MCF 10A (cell line): ENCODE results near the gene MAGOHB. TPM values are rescaled to one million over a fixed set of nuclear protein-coding genes. Genes with fewer than 3 reads are reported as not detected.

Experiments
- BruUV-seq: library from RNA; stranded (reverse); fragments of 400-500 nt; replicated peaks from 2 replicates; lab custom pipeline; 2021; lab: Mats Ljungman, UMichigan
- CTCF ChIA-PET: fragments of 300-600 bp; sonication (Branson Sonifier 250); formaldehyde crosslinking; extraction: SDS; loops from one replicate; lab custom pipeline; 2021; ENCODE audit warnings: antibody characterized with exemption, inconsistent platforms; lab: Yijun Ruan, JAX
- POLR2A ChIA-PET: fragments of 300-600, 350-650 bp; sonication (Branson Sonifier 250); formaldehyde crosslinking; extraction: SDS; loops from one replicate; lab custom pipeline; 2020; ENCODE audit warnings: antibody characterized with exemption, inconsistent platforms; lab: Yijun Ruan, JAX
- DNase-seq: peaks from one replicate; pipeline ENCODE4 v3.0.0-alpha.2; 2018; ENCODE audit not compliant: unreplicated experiment
- H3K27ac Mint-ChIP-seq: one replicate; pipeline ENCODE4 v1.8.0; 2022; ENCODE audit warnings: mild to moderate bottlenecking, low read depth, mixed read lengths; ENCODE audit not compliant: unreplicated experiment
- H3K27me3 Mint-ChIP-seq: one replicate; pipeline ENCODE4 v1.8.0; 2022; ENCODE audit warnings: mixed read lengths; ENCODE audit not compliant: insufficient read depth, unreplicated experiment
- H3K36me3 Mint-ChIP-seq: one replicate; pipeline ENCODE4 v1.8.0; 2022; ENCODE audit warnings: mild to moderate bottlenecking, moderate library complexity, mixed read lengths; ENCODE audit not compliant: insufficient read depth, unreplicated experiment
- H3K4me1 Mint-ChIP-seq: one replicate; pipeline ENCODE4 v1.8.0; 2022; ENCODE audit warnings: mixed read lengths; ENCODE audit not compliant: insufficient read depth, unreplicated experiment
- H3K4me3 Mint-ChIP-seq: one replicate; pipeline ENCODE4 v1.8.0; 2022; ENCODE audit warnings: mild to moderate bottlenecking, moderate library complexity, mixed read lengths; ENCODE audit not compliant: unreplicated experiment
- H3K9me3 Mint-ChIP-seq: one replicate; pipeline ENCODE4 v1.8.0; 2022; ENCODE audit warnings: mixed read lengths; ENCODE audit not compliant: unreplicated experiment
- CTCF ChIP-seq: fragments of 200-600 bp; IDR thresholded peaks from one replicate; pipeline ENCODE4 v1.8.0; 2022; ENCODE audit warnings: antibody characterized with exemption, mild to moderate bottlenecking; ENCODE audit not compliant: unreplicated experiment
- intact Hi-C: fragments of 100-400 bp; cut with micrococcal nuclease; formaldehyde crosslinking; loops from 2 replicates; pipeline ENCODE4 v1.14.1; 2022
- total RNA-seq: library from RNA; stranded (reverse); gene quantifications from 2 replicates; pipeline ENCODE4 v1.2.3, GENCODE V29; 2022

Gene MAGOHB
- total RNA-seq, 1 experiment from 2014 or later, result 44.5 TPM

- Mint-ChIP-seq H3K4me1 (no peaks in the 10 kb centered on the region), H3K4me3 (no peak overlapping the region), H3K27me3 (no peaks in the 10 kb centered on the region), H3K36me3 (no peaks in the 10 kb centered on the region), H3K27ac (no peak overlapping the region), H3K9me3 (no peaks in the 10 kb centered on the region)
- ChIA-PET POLR2A (interaction anchor here (2.0 kb wide), 1 partner anchor 198 kb away, joined by 6 read pairs; no protein-coding TSS in a partner anchor), CTCF (interaction anchor here (0.7 to 4.7 kb wide), 10 partner anchors 9 to 411 kb away, joined by 3 to 40 read pairs (median 4); no protein-coding TSS in a partner anchor)
- no peak for TF ChIP-seq CTCF
- intact Hi-C loops, result no loop called here
- no TSS peak for BruUV-seq
- no peak for DNase-seq
These were observed 49.4 kb downstream of the MAGOHB start for GRCh38 chr12:10563966-10564365.

- POLR2A ChIA-PET, result no interaction called here
- H3K36me3 Mint-ChIP-seq, result no peaks in the 10 kb centered on the region
- DNase-seq, result no peak
- intact Hi-C loops, result no loop called here
- no peaks in the 10 kb centered on the region for H3K9me3 Mint-ChIP-seq
- peaks cover under 1% of the 10 kb centered on the region for H3K4me1 Mint-ChIP-seq
- no TSS peak for BruUV-seq
- CTCF ChIA-PET, result interaction anchor here (0.7 to 4.7 kb wide), 11 partner anchors 9 to 774 kb away, joined by 3 to 40 read pairs (median 4); no protein-coding TSS in a partner anchor
- no peak for TF ChIP-seq CTCF
- H3K4me3 Mint-ChIP-seq, result no peak overlapping the region
- H3K27me3 Mint-ChIP-seq, result no peaks in the 10 kb centered on the region
- H3K27ac Mint-ChIP-seq, result no peak overlapping the region
These were observed 50.4 kb downstream of the MAGOHB start for GRCh38 chr12:10563002-10563401.

- ChIA-PET CTCF (interaction anchor here (1.2 to 4.7 kb wide), 6 partner anchors 8 to 326 kb away, joined by 3 to 40 read pairs (median 14); no protein-coding TSS in a partner anchor), POLR2A (interaction anchor here (2.4 kb wide), 1 partner anchor 197 kb away, joined by 8 read pairs; no protein-coding TSS in a partner anchor)
- Mint-ChIP-seq H3K4me3 (no peak overlapping the region), H3K4me1 (peaks cover 6% of the 10 kb centered on the region), H3K9me3 (no peaks in the 10 kb centered on the region), H3K27ac (no peak overlapping the region), H3K27me3 (no peaks in the 10 kb centered on the region), H3K36me3 (no peaks in the 10 kb centered on the region)
- DNase-seq, result peak; percentile 61
- TF ChIP-seq CTCF, result peak; percentile 61
- intact Hi-C loops, result loop anchor here (1.0 kb wide), 6 partner anchors 61 to 409 kb away; partner anchors contain the start of gene STYK1
- no TSS peak for BruUV-seq
These were observed 51.0 kb downstream of the MAGOHB start for GRCh38 chr12:10562306-10562933.

GRCh38 chr12:10559244-10559643 lies 54.2 kb downstream of the MAGOHB start:
- Mint-ChIP-seq H3K4me3 (no peak overlapping the region), H3K36me3 (no peaks in the 10 kb centered on the region), H3K27ac (no peak overlapping the region), H3K9me3 (no peaks in the 10 kb centered on the region), H3K4me1 (peaks cover 9% of the 10 kb centered on the region), H3K27me3 (no peaks in the 10 kb centered on the region)
- CTCF ChIA-PET, result interaction anchor here (0.5 to 3.0 kb wide), 7 partner anchors 18 to 323 kb away, joined by 3 to 19 read pairs (median 3); no protein-coding TSS in a partner anchor
- no TSS peak for BruUV-seq
- no peak for TF ChIP-seq CTCF
- POLR2A ChIA-PET, result no interaction called here
- DNase-seq, result no peak
- intact Hi-C loops, result no loop called here
